Fibroblast of skin of back (primary cell): ENCODE data around the gene RUBCN. TPM values are rescaled to one million over a fixed set of nuclear protein-coding genes. Genes with fewer than 3 reads are reported as not detected.

Source experiments
- DNase-seq: peaks from one replicate; pipeline ENCODE4 v3.0.0-alpha.2; 2013
- polyA plus RNA-seq, 2 experiments: library from polyadenylated mRNA; unstranded; fragments of 120-200 nt; gene quantifications; one replicate each; pipeline ENCODE4 v1.2.1, GENCODE V29; 2013; ENCODE audit not compliant: insufficient read length in 2 of 2

RUBCN gene
- 10.3 TPM for polyA plus RNA-seq (2013, experiment 1 of 2; ENCODE audit: insufficient read length)
- polyA plus RNA-seq (2013, experiment 2 of 2; ENCODE audit: insufficient read length) = 10.8 TPM

DNA sequence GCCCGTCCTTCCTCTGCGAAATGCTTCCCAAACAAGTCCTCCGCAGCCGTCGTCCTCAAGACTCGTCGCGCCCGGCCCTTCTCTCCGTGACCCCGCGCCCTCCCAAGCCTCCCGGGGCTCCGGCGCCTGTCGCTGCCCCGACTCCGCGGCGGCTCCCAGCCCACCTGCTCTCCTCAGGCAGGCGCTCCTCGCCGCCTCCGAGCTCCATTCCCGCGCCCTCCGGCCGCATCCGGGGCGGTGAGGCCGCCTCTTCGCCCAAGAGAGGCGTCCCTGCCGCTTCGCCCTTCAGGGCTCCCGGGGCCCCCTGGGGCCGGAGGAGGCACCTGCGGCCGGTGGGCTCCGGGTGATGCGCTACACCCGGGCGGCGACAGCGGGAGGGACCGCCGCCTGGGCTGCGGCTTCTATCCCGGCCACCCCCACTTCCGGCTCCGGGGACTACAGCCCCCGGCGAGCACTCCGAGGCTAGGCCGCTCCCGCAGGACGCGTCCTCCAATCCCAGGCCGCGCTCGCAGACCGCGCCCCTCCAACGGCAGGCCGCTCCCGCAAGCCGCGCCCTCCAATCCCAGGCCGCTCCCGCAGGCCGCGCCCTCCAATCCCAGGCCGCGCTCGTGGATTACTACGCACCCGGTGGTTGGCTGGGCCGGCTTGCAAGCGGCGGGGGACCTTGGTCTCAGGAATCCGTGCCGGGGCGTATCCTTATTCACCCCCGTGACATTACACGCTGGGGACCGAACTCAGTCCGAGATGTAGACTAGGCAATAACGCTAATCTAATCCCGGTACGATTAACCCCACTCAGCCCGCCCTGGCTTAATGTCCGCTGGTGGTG lies at the start of gene RUBCN:
TSS of gene RUBCN (minus strand) at position 414 of the 828 bp plus-strand sequence. CDS start at position 229, 185 bp downstream.
- peak; percentile 96 for DNase-seq

DNA sequence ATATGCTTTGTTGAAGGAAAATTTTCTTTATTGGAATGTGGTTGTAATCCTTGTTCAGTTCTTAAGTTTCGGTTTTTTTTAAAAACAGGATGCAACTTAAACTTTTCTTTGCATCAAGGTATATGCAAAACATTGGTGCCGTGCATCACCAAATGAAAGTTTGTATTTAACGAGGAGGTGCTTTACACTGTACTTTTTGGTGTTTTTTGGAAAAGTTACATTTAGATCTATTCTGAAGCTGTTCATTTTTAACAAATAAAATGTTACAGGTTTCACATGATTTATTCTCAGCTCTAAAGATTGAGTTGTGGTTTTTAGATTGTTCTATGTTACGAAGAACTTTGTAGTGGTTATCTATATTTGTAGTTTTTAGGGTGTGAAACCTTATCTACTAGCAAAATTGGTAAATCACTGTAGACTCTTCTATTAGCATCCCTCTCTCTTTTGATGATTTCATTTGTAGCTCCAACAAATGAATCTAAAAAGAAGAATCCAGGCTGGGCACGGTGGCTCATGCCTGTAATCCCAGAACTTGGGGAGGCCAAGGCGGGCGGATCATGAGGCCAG lies 47.4 kb upstream of the RUBCN start:
- no peak for DNase-seq

DNA sequence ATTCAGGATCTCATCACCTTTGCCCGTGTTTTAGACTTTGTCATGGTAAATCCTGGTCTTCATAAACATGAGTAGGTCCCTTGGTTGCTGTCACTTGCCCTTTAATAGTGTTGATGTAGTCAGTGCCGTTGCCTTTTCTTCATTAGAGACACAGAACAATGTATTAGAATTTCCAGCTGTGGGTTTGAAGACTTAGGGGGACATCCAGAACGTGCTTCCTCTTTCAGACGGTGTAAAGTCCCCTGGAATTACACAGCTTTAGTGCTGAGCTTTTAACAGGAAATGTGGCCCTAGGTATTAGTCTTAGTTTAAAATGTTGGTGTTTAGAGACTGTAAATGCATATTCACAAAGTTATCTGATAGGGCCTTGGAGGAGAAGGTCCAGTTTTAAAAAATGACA lies 45.5 kb upstream of the RUBCN start:
- DNase-seq = no peak

DNA sequence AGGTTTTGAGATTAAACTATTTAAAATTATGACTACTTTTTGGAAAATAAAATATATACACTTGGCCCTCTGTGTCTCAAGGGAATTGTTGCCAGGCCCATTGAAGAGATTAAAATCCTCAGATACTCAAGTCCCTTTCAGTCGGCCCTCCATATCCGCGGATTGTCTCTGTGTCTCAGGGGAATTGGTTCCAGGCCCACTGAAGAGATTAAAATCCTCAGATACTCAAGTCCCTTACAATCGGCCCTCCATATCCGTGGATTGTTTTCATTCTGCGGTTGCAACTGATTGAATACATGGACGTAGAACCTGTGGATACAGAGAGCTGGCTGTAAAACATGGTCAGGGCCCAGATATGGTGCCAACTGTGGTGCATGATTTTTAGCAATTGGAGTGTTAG lies 38.6 kb upstream of the RUBCN start:
- no peak for DNase-seq

DNA sequence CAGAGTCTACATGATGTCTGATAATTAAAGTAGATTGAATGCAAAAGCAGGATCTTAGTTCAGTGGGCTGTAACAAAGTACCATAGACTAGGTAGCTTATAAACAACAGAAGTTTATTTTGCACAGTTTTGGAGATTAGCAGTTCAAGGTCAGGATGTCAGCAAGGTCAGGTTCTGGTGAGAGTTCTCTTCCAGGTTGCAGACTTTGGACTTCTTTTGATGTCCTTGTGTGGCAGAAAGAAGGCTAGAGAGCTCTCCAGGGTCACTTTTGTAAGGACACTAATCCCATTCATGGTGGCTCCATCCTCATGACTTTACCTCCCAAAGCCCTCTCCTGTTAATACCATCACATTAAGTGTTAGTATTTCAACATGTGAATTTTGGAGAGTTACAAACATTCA lies 25.1 kb upstream of the RUBCN start:
- no peak for DNase-seq

DNA sequence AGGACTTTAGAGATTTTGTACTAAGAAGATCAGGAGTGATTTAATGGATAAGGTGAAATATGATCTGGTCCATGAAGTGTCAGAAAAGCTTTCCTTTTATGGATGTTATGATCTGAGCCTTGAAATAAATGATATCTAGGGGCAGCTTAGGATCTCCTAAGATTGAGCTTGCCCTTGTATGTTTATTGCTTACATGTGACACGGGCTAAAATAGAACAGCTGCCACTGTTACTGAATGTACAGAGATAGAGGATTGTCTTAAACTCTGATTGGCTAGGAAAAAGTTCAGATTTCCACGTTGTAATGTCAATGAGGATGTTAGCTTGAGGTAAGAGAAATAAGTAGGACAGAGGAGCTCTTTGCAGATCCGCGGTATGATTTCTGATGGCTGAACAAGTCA lies 21.8 kb upstream of the RUBCN start:
- no peak for DNase-seq

DNA sequence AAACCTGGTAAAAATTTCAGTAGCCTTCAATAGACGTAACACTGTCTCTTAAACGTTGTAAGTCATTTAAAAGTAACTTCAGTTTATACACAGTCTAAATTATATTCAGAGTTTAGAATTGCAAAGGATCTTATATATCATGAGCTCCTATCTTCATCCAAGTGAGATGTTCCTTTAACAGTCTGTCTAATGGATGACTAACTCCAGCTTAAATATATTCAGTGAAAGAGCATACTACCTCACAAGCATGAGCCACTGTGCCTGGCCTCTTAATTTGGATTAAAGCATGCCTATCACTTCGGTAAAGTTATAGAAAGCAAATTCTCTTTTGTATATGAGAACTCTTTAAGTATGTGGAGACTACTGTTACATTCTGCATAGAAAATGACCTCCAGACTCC lies 20.0 kb upstream of the RUBCN start:
- no peak for DNase-seq

DNA sequence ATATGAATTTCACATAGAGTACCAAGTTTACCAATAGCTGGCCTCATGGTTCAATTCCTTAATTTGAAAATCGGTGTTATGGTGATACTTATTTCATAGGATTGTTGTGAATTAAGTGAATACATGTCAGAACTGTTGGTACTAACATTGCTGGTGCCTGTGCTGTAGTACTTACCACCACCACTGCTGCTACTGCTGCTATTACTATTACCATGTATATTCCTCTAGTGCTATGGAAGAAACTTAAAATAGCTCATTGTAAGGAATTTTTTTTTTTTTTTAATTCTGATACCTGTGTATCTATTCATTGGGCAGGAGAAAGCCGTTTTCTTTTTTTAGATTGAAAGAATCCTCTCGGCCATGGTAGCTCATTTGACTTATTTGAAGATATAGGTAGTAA lies 16.6 kb upstream of the RUBCN start:
- no peak for DNase-seq

DNA sequence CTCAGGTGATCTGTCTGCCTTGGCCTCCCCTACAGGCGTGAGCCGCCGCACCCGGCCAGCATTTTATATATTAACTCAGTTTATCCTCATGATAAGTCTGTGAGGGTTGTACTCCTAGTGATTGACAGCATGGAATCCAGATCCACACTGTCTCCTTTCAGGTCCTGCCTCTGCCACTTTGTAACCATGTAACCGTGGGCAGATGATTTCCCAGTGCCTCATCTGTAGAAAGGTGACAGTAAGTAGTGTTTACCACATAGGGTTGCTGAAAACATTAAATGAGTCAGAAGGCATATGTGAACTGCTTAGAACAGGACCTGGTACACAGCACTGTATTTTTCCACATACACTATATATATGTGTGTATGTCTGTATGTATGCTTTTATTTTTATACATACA lies 15.4 kb upstream of the RUBCN start:
- DNase-seq = no peak

DNA sequence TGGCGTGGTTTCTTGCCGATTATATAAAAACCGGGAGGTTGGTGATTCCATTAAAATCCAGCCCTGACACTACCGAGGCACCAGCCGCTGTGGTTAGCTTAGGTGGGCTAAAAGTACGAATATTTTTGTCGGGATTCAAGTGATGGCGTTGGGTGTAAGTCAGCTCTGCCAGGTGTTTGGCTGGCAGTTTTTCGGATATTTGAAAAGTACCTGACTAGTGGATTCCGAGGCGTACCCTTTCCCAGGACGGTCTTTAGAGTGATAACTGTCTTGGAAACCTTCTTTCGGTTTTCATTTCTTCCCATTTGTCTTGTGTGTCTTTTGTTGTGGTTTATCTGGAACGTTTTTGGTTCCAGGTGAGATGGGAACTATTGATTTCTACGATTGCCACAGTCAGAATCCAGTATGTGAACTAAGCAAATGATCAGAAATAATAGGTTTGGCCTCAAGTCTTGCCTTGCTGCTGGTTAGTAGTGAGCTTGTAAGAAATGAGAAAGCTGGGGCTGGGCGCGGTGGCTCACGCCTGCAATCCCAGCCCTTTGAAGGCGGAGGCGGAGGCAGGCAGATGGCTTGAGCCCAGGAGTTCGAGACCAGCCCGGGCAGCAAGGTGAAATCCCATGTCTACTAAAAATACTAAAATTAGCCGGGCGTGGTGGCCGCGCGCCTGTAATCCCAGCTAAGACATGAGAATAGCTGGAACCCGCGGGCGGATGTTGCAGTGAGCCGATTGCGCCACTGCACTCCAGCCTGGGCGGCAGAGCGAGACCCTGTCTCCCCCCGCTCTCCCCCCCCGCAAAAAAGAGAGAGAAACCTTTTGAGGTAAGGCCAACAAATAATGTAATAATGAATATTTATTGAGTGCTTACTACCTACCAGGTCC lies 14.4 kb upstream of the RUBCN start:
- peak; percentile 32 for DNase-seq

DNA sequence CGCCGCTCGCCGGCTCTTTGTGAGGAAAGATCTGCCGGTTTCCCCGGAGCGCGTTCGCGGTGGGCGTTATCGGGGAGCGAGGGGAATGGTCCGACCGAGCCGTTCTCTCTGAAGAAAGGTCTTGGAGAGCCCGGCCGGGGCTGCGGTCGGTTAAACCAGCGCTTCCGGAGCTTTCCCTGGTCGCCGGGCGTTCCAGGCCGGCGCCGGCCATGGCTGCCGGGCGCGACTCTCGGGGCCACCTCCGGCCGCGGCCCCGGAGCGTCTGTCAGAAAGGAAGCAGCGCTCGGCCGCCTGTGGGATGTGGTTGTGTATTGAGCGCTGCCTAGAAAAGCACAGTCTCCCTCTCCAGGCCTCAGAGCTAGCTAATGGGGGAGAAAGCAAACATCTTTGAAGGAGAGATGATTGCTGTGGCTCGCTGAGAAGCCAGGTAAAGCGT lies 13.7 kb upstream of the RUBCN start:
- DNase-seq = peak; percentile 75

DNA sequence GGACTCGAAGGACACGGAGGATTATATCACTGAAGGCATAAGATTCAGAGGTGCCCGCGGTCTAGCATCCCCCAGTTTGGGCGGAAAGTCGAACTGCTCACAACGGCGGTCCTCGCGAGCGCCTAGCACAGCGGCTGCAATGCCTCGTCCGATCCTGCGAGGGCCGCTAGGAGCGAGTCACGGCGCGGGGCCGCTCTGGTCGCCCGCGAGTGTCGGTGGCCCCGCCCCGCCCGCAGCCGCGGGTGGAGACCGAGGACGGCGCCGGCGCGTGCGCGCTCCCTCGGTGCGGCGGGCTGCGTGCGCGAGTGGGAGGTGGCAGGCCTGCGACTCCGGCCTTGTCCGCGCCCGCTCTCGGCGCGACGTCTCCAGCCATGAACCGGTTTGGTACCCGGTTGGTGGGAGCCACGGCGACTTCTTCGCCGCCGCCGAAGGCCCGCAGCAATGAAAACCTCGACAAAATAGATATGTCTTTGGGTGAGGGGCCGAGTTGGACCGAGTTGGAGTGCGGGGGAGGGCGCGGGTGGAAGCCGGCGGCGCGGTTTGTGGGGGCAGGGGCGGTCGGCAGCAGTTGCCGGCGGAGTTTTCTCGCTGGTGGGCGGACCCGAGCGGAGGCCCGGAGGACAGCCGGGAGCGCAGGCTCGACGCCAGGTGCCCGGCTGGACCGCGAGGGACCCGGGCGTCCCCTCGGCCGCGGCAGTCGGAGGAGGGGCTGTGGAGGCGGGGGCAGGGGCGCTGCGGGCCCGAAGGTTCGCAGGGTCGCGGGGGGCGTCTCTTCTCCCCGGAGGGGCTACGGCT lies 13.1 kb upstream of the RUBCN start, which contains the start of gene FYTTD1:
TSS of gene FYTTD1 (plus strand) at position 283 of the 795 bp plus-strand sequence. CDS start at position 372, 89 bp downstream.
- DNase-seq = peak; percentile 87

DNA sequence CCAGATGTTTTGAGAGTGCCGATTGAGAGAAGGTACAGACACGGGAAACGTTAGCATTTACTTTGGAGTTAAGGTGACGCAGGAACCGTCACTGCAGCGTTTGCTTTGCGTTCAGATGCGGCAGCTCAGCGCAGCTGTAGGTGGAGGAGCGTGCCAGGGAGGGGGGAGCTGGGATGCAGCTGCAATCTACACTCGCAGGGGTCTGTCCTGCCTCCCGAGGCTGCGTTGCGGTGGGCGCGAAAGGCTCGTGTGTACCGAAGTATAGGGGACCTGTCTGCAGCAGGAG lies 12.6 kb upstream of the RUBCN start:
- DNase-seq = peak; percentile 48

DNA sequence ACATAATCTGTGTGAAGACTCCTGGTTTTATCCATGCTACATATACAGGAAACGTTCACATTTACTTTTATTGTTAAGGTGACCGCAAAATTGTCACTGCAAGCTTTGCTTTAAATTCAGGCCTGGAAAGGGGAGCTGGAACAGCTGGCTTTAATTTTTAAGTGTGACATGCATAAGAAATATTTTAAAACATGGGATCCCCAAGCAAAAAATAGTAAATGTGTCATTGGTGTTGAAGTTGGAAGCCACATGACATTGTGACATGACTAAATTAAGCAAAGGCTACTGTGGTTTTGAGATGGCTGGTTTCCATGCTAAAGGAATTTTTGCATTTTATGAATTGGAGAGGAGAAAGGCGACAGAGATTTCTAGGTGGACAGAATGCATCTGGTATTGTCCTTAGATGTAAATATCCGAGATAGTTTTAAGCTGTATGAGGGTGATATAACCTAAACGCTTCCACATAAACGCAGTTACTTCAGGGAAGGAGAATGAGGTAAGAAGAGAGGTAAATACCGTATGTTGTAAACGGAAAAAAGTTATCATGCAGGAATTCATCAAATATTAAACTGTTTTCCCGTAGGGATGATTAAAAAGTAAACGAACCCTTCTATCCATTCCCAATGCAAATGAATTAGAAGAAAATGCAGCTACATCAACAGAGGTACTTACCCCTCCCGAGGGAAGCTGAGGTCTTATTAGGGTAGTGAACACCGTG lies 12.1 kb upstream of the RUBCN start:
- peak; percentile 93 for DNase-seq

DNA sequence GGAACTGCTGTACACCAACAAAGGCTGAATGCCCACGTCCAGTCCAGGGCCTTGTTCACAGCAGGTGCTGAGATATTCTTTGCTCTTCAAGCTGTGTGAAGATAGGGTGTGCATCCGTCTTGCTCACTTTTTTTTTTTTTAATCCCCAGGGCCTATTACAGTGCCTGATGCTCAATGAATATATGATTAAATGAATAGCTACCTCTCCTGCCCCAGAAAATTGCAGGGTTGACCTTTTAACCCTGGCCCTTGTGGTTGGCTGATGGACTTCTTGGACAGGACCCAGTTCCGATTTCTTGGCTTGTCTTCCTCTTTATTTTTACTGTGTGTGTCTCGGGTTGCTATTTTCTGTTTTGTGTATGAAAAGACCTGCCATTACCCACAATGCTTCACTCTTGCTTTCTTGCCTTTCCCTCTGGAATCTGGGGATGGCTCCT lies 10.1 kb upstream of the RUBCN start:
- no peak for DNase-seq

DNA sequence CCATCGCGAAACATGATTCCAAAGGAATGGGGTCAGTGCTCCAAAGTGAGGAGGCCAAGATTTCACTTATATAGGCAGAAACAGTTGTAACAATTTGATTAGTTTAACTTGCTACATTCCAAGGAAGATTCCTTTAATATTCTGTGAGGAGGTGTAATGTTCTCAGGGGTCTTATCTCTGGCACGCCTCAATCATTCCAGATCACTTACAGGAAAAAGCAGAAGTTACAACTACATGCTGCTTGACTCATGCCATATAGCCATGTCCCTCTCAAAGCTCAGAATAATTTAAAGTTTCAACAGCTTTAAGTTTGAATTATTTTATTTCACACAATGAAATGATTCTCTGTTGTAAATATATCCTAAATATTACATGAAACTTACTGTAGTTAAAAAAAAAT lies 9.5 kb upstream of the RUBCN start:
- DNase-seq = no peak

DNA sequence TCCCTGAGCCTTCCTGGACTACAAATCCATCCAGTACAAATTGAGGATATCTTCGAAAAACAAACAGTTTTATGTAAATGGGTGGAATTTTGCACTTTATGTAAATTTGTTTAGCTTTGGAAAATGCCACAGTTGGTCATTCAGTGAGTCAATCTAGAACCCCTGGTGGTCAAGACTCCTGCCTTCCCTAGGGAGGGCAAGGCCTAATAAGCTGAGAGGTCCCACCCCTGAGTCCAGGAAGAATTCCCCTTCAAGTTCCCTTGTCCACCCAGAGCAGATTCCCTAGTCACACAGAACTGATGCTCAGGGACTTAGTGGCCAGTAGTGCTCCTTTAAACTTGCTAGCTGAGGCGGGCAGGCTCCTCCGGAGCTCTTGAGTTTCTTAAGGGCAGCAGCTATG lies 6.1 kb upstream of the RUBCN start:
- no peak for DNase-seq

DNA sequence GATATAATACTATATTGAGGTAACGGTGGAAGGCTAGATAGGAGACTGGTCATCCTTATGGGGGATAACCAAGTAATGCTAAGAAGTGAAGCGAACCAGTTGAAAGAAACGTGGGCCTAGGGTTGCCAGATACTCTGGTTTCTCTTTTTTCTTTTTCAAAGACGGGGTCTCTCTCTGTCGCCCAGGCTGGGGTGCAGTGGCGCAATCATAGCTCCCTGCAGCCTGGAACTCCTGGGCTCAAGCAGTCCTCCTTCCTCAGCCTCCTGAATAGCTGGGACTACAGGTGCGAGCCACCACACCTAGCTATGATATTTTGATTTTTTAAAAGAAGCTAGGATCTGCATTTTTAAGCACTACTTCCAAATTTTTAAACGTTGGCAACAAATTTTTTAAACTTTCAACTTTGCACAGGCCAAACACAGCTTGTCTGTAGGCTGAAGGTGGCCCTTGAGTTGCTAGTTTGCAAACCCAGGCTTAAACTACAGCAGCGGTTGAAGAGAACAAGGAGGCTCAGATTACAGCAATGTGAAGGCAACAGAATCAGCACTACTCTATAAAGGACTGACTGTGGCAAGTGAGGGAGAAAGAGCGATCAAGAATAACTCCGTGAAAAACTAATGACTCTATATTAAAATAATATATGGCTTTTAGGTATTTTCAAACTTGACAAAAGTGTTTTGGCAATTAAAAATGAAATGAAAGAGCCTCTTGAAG lies 1.2 kb upstream of the RUBCN start:
- DNase-seq = no peak

DNA sequence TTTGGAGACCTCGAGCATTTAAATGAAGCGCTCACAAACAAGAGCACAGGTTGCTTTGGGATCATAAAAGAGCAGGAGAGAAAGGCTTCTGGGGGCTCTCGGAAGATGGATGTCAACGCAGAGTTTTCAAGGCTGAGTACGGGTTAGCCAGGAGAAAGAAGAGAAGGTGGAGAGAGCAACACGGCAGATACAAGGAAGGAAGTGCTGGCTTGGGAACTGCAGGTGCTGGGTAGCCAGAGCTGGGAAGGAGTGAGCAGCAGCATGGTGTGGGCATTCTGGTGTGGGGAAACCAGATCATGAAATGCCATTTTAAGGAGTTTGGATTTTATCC lies 580 bp upstream of the RUBCN start:
- DNase-seq = no peak

DNA sequence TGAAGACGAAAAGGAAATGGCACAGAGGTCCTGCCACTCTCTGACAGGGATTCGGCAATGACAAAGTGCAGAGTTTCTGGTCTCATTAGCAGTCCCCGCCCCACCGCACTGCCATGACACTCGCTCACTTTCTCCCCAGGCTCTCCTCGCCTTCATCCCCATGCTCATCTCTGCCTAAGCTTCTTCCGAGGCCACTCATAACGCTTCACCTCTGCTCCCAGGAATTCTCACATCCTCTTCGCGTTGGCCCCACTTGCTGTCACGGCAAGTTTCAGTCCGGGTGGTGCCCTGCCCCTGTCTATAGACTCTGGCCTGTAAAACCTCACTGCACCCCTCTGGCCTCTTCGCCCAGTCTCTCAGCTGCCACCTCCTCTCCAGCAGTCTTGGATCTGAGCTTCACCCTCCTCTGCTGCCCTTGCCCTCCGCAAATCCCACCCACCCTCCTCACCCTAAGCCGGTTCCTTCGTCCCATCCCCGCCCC lies 654 bp downstream of the RUBCN start:
- peak; percentile 28 for DNase-seq
